WTC11 (cell line): ENCODE results near the gene IPP.

Experiments used
- CREB1 ChIP-seq: sonication (generic); formaldehyde crosslinking; IDR thresholded peaks from 2 replicates; pipeline ENCODE4 v1.8.0; 2023; ENCODE audit warnings: mild to moderate bottlenecking, missing genetic modification reagents
- MAX ChIP-seq: sonication (generic); formaldehyde crosslinking; IDR thresholded peaks from 2 replicates; pipeline ENCODE4 v1.8.0; 2022; ENCODE audit warnings: mild to moderate bottlenecking, missing genetic modification reagents

GRCh38 chr1:45686288-45687013, 64.0 kb downstream of the IPP start, which contains the start of gene GPBP1L1:
- TF ChIP-seq CREB1 (CRISPR knock-in tag) (no peak), MAX (peak; percentile 65; the same call in 1 of the 2 replicates)
